ENCODE data around the gene TOP1.

TOP1 gene

GRCh38 chr20:41030531-41031242 lies 2.1 kb downstream of the TOP1 start:
- in situ Hi-C loops (cut with MboI; ENCODE audit: low pct_unique_long_range_greater_than_20kb, low sequenced_read_pairs), result no loop called here
- no peak for DNase-seq

DNA sequence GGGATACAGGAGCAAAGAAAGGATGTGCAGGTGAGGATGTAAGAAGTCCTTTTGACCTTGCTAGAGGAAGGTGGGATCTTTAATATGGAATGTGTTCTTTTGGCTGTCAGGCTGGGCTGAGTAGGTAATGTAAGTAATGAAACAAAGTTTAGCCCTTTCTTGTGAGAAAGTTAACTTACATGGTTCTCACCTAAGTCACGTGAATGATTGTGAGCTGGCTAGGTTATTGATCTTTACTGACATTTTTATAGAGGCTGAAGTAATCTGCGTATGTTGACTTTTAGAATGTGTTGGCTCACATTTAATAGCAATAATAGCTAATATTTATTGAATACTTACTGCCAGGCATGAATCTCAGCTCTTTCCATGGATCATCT lies 2.6 kb downstream of the TOP1 start:
- no peak for DNase-seq
- in situ Hi-C loops (cut with MboI; ENCODE audit: low pct_unique_long_range_greater_than_20kb, low sequenced_read_pairs), result no loop called here

DNA sequence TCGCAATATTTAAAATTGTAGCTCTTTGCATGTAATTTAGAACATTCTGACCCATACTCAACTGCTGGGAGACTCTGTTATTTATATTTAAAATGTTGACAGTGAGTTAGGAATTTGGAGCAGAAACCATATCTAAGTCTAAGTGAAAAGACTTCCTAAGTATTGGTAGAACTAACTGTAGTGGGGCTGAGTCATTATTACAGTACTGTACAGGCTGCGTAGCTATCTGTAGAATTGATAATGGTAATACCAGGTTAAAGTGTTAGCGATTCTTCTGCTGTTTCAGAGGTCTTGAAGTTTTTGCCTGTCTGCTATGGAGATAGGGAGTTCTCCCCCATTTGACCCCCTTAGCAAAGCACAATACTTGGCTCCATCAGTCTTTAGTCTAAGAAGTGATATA lies 3.6 kb downstream of the TOP1 start:
- no peak for DNase-seq
- in situ Hi-C loops (cut with MboI; ENCODE audit: low pct_unique_long_range_greater_than_20kb, low sequenced_read_pairs), result no loop called here

- no peak for DNase-seq
- in situ Hi-C loops (cut with MboI; ENCODE audit: low pct_unique_long_range_greater_than_20kb, low sequenced_read_pairs), result no loop called here
Observed at GRCh38 chr20:41034239-41034638, 5.6 kb downstream of the TOP1 start.

- in situ Hi-C loops (cut with MboI; ENCODE audit: low pct_unique_long_range_greater_than_20kb, low sequenced_read_pairs), result no loop called here
- no peak for DNase-seq
Observed at GRCh38 chr20:41035207-41035606, 6.6 kb downstream of the TOP1 start.

- DNase-seq, result no peak
- in situ Hi-C loops (cut with MboI; ENCODE audit: low pct_unique_long_range_greater_than_20kb, low sequenced_read_pairs), result no loop called here
Observed at GRCh38 chr20:41037179-41037578, 8.6 kb downstream of the TOP1 start.

- in situ Hi-C loops (cut with MboI; ENCODE audit: low pct_unique_long_range_greater_than_20kb, low sequenced_read_pairs), result no loop called here
- no peak for DNase-seq
Observed at GRCh38 chr20:41038149-41038877, 9.7 kb downstream of the TOP1 start.

DNA sequence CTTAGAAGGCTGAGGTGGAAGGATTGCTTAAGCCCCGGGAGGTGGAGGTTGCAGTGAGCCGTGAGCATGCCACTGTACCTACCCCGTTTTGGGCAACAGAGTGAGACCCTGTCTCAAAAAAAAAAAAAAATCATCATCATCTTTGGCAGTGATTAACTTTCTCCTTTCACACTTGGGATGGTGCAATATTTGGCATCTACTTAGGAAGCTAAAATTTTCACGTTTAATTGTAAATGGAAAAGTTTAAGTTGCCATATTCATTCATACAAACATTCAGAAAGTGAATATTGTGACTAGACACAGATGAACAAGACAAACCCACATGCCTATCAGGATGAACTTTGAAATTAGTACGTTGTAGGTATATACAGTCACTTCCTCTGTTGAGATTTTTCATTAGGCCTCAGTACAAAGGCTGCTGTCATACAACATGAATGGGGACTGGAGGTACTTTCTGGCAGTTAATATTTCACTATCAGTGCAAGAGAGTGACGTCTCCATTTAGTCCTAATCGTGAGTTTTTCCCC lies 10.3 kb downstream of the TOP1 start:
- in situ Hi-C loops (cut with MboI; ENCODE audit: low pct_unique_long_range_greater_than_20kb, low sequenced_read_pairs), result no loop called here
- DNase-seq, result no peak

- no peak for DNase-seq
- in situ Hi-C loops (cut with MboI; ENCODE audit: low pct_unique_long_range_greater_than_20kb, low sequenced_read_pairs), result no loop called here
Observed at GRCh38 chr20:41040855-41041254, 12.2 kb downstream of the TOP1 start.

- no peak for DNase-seq
Observed at GRCh38 chr20:41041693-41042092, 13.1 kb downstream of the TOP1 start.

GRCh38 chr20:41044409-41045062 lies 15.9 kb downstream of the TOP1 start:
- no peak for DNase-seq

More at GRCh38 chr20:41041693-41042092, 13.1 kb downstream of the TOP1 start:
- in situ Hi-C loops (cut with MboI; ENCODE audit: low pct_unique_long_range_greater_than_20kb, low sequenced_read_pairs), result no loop called here

GRCh38 chr20:41045671-41046070 lies 17.0 kb downstream of the TOP1 start:
- DNase-seq, result no peak
- in situ Hi-C loops (cut with MboI; ENCODE audit: low pct_unique_long_range_greater_than_20kb, low sequenced_read_pairs), result no loop called here

More at GRCh38 chr20:41044409-41045062, 15.9 kb downstream of the TOP1 start:
- in situ Hi-C loops (cut with MboI; ENCODE audit: low pct_unique_long_range_greater_than_20kb, low sequenced_read_pairs), result no loop called here

- in situ Hi-C loops (cut with MboI; ENCODE audit: low pct_unique_long_range_greater_than_20kb, low sequenced_read_pairs), result no loop called here
- DNase-seq, result no peak
Observed at GRCh38 chr20:41046716-41047115, 18.1 kb downstream of the TOP1 start.

DNA sequence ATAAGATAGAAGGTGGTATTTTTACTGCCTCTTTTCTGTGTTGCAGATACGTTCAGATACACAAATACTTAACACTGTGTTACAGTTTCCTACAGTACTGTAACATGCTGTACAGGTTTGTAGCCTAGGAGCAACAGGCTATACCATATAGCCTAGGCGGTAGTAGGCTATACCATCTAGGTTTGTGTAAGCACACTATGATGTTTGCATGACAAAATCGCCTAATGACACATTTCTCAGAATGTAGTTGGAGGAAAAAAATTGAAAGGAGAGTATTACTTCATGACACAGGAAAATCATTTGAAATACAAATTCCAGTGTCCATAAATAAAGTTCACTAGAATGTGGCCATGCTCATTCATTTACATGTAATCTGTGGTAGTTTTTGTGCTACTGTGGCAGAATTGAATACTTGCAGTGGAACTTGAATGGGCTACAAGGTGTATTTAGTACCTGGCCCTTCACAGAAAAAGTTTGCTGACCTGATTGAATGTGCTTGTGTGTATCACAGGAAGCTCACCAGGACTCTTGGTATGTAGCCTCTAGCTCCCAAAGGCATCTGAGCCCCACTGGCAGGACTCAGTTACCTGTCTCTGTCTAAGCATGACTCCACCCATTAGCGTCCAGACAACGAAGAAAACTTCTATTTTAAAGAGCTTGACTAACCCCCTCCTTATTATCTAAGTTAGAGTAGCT lies 18.8 kb downstream of the TOP1 start:
- in situ Hi-C loops (cut with MboI; ENCODE audit: low pct_unique_long_range_greater_than_20kb, low sequenced_read_pairs), result no loop called here
- DNase-seq, result no peak

DNA sequence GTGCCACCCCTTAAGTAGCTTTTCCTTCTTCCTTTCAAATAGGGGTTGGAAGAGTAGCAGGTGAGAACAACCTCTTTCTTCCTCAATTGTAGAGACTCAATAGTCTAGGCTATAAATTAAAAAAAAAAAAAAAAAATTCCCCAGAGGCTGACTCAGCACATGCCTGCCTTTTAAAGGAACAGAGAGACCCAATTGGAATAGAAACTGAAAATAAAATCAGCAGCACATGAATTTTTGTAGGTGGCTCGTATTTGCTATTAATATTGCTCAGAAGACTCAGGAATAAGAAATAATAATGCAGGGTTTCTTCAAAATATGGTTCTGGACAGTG lies 19.3 kb downstream of the TOP1 start:
- DNase-seq, result peak; percentile 25
- in situ Hi-C loops (cut with MboI; ENCODE audit: low pct_unique_long_range_greater_than_20kb, low sequenced_read_pairs), result no loop called here

DNA sequence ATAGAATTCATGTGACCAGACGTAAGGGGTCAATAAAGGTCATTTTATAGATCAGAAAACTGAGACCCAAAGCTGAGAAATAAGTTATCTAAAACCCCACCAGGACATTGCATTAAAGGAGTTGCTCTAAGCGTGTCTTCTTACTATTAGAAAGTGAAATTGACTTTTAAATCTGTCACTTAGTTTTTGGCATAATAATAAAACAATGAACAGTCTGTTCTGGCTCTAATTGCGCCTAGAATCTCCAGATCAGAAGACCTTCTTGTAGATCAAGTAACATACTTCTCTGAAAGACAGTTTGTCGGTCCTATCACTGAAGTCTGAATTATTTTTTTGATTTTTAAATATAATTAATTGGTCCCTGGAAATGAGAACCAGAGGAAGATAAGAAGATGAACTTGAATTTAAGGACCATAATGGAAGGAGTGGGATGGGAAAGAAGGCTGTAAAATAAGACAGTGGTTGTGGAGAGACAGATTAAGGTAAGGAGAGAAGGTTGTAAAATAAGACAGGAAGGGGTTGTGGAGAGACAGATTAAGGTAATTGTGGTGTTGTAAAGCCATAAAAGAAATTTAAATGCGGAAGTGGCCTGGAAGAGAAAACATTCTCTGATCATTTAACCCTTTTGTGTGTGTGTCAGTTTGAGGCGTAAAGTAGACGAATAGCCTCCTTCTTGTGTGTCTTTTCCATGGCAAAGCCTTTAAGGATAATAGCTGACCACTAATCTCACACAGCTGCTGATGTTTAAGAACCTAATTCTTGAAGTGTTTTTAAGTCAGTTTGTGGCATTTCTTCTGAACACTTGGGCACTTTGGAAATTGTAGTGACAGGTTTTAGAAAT lies 20.1 kb downstream of the TOP1 start:
- peak; percentile 93 for DNase-seq
- in situ Hi-C loops (cut with MboI; ENCODE audit: low pct_unique_long_range_greater_than_20kb, low sequenced_read_pairs), result no loop called here

DNA sequence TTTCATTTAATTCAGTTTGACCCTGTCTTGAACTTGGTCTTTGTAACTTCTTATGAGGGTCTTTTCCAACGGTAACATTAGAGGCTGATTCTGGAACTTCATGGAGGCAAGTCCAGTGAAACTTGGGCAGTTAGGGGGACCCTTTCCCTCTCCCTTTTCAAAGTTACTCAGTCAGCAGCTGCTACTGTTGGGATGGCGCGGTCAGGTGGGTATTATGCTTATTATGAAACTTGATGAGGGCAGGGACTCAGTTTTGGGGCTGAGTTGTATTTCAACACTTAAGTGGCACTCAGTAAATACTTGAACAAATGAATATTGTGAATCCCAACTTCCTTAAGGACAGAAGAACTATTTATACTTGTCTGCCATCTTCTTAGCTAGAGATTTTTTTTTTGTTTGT lies 20.8 kb downstream of the TOP1 start:
- in situ Hi-C loops (cut with MboI; ENCODE audit: low pct_unique_long_range_greater_than_20kb, low sequenced_read_pairs), result no loop called here
- no peak for DNase-seq

DNA sequence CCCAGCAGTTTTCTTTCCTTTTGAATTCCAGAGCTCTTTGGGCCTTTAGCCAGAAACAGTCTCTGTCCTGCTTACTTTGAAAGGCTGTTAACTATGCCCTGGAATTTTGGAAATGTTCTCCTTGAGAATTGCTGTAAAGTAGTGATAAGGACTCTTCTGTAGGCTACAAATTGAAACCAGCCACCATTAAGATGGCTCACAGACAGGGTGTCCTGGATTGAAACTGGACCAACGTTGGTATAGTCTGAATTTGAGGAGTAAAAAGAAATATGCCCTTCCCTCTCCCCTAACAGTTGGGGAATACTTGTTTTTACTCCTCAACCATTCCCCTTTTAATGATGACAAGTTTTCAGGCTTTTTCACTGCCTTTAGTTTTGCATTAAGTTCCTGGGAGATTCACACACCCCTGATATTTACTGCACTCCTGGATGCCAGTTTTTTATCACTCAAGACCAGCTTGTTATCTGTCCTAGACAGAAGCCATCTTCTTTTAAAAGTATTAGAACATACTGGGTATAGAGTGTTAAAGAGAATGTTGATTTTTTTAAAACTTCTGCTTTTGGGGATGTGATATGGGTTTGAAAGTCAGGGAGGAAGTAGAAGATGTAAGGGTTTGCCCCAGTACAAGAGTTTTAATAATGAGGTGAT lies 21.9 kb downstream of the TOP1 start:
- in situ Hi-C loops (cut with MboI; ENCODE audit: low pct_unique_long_range_greater_than_20kb, low sequenced_read_pairs), result no loop called here
- DNase-seq, result peak; percentile 25

Data from KBM-7 (cell line).